ENCODE measurements around the gene C11orf97.
"Not testable (repeated sequence)": the region's sequence is repeated elsewhere in the genome, so short reads cannot be mapped to it uniquely, and the experiment has no call there.

C11orf97 gene

GRCh38 chr11:94511932-94512781, at the start of gene C11orf97:
Gene C11orf97, plus strand, starts transcription at chr11:94512461. Its CDS starts 68 bp downstream, at chr11:94512529.
- peak; percentile 72 for DNase-seq (ENCODE audit: low spot score)

- no peak for DNase-seq (ENCODE audit: low spot score)
Observed at GRCh38 chr11:94469416-94469815, 42.8 kb upstream of the C11orf97 start.

GRCh38 chr11:94472916-94473799, 39.1 kb upstream of the C11orf97 start:
- no peak for DNase-seq (ENCODE audit: low spot score)

GRCh38 chr11:94477624-94478023, 34.6 kb upstream of the C11orf97 start:
- no peak for DNase-seq (ENCODE audit: low spot score)

GRCh38 chr11:94481342-94481741, 30.9 kb upstream of the C11orf97 start:
- no peak for DNase-seq (ENCODE audit: low spot score)

GRCh38 chr11:94486068-94486467, 26.2 kb upstream of the C11orf97 start:
- DNase-seq (ENCODE audit: low spot score), result no peak

GRCh38 chr11:94493281-94494125, 18.8 kb upstream of the C11orf97 start, which contains the start of the genes ANKRD49 and MRE11:
Gene ANKRD49, plus strand, starts transcription at chr11:94493984. Its CDS starts 2,710 bp downstream, at chr11:94496694.
Gene MRE11, minus strand, starts transcription at chr11:94493844. Its CDS starts 1,043 bp downstream, at chr11:94492801.
- peak; percentile 96 for DNase-seq (ENCODE audit: low spot score)

- DNase-seq (ENCODE audit: low spot score), result no peak
Observed at GRCh38 chr11:94494126-94494680, 18.1 kb upstream of the C11orf97 start.

- no peak for DNase-seq (ENCODE audit: low spot score)
Observed at GRCh38 chr11:94500181-94500580, 12.1 kb upstream of the C11orf97 start.

GRCh38 chr11:94501522-94501921, 10.7 kb upstream of the C11orf97 start:
- no peak for DNase-seq (ENCODE audit: low spot score)

- DNase-seq (ENCODE audit: low spot score), result no peak
Observed at GRCh38 chr11:94504689-94505293, 7.5 kb upstream of the C11orf97 start.

- DNase-seq (ENCODE audit: low spot score), result not testable (repeated sequence)
Observed at GRCh38 chr11:94506513-94506912, 5.7 kb upstream of the C11orf97 start.

- no peak for DNase-seq (ENCODE audit: low spot score)
Observed at GRCh38 chr11:94507485-94507884, 4.8 kb upstream of the C11orf97 start.

- DNase-seq (ENCODE audit: low spot score), result no peak
Observed at GRCh38 chr11:94513091-94513490, 830 bp downstream of the C11orf97 start.

GRCh38 chr11:94515398-94515797, 3.1 kb downstream of the C11orf97 start:
- DNase-seq (ENCODE audit: low spot score), result no peak

GRCh38 chr11:94516725-94517124, 4.5 kb downstream of the C11orf97 start:
- no peak for DNase-seq (ENCODE audit: low spot score)

- DNase-seq (ENCODE audit: low spot score), result no peak
Observed at GRCh38 chr11:94518300-94518699, 6.0 kb downstream of the C11orf97 start.

- DNase-seq (ENCODE audit: low spot score), result no peak
Observed at GRCh38 chr11:94519478-94520084, 7.3 kb downstream of the C11orf97 start.

GRCh38 chr11:94521684-94522083, 9.4 kb downstream of the C11orf97 start:
- DNase-seq (ENCODE audit: low spot score), result no peak

GRCh38 chr11:94524341-94524740, 12.1 kb downstream of the C11orf97 start:
- no peak for DNase-seq (ENCODE audit: low spot score)

Data from left forelimb (tissue), 1 donor.